GM18873 (cell line): ENCODE data around the gene BLOC1S4.
"Not testable (repeated sequence)": the region's sequence is repeated elsewhere in the genome, so short reads cannot be mapped to it uniquely, and the experiment has no call there.

Experiments
- ATAC-seq: cut with Tn5 transposase; IDR thresholded peaks from one replicate; pipeline ENCODE4 v1.9.1; 2021; ENCODE audit warnings: mild to moderate bottlenecking, moderate library complexity, moderate number of reproducible peaks; ENCODE audit not compliant: unreplicated experiment, low FRiP score

The BLOC1S4 gene

GRCh38 chr4:6716018-6716911 is at the start of gene BLOC1S4:
TSS of gene BLOC1S4 (plus strand) at chr4:6716174. CDS start at chr4:6716210, 36 bp downstream.
- peak; percentile 60 for ATAC-seq

GRCh38 chr4:6668391-6668790 is 47.6 kb upstream of the BLOC1S4 start:
- ATAC-seq: no peak

GRCh38 chr4:6671648-6672047 is 44.3 kb upstream of the BLOC1S4 start:
- no peak for ATAC-seq

- no peak for ATAC-seq
These were observed 43.8 kb upstream of the BLOC1S4 start for GRCh38 chr4:6672131-6672530.

GRCh38 chr4:6672541-6673190 is 43.3 kb upstream of the BLOC1S4 start:
- not testable (repeated sequence) for ATAC-seq

GRCh38 chr4:6673191-6673659 is 42.7 kb upstream of the BLOC1S4 start:
- not testable (repeated sequence) for ATAC-seq

GRCh38 chr4:6673660-6674499 is 42.1 kb upstream of the BLOC1S4 start:
- peak; percentile 67 for ATAC-seq

GRCh38 chr4:6674500-6675149 is 41.3 kb upstream of the BLOC1S4 start:
- ATAC-seq: peak; percentile 28

- no peak for ATAC-seq
These were observed 39.0 kb upstream of the BLOC1S4 start for GRCh38 chr4:6676722-6677558.

GRCh38 chr4:6680372-6681034 is 35.5 kb upstream of the BLOC1S4 start:
- no peak for ATAC-seq

- ATAC-seq: no peak
These were observed 34.8 kb upstream of the BLOC1S4 start for GRCh38 chr4:6681191-6681590.

GRCh38 chr4:6682862-6683590 is 32.9 kb upstream of the BLOC1S4 start:
- no peak for ATAC-seq

GRCh38 chr4:6684656-6685055 is 31.3 kb upstream of the BLOC1S4 start:
- ATAC-seq: no peak

GRCh38 chr4:6686104-6686787 is 29.7 kb upstream of the BLOC1S4 start:
- ATAC-seq: no peak

- ATAC-seq: no peak
These were observed 27.8 kb upstream of the BLOC1S4 start for GRCh38 chr4:6687947-6688878.

GRCh38 chr4:6688879-6689505 is 27.0 kb upstream of the BLOC1S4 start:
- no peak for ATAC-seq
